Activated CD4-positive, alpha-beta memory T cell treated with anti-CD3 and anti-CD28 coated beads, Interleukin-2, amount 10 ng/mL, durations not matched to agents 7 days and 5 days (primary cell): ENCODE data around the gene TMEM255A. TPM values are rescaled to one million over a fixed set of nuclear protein-coding genes. Genes with fewer than 3 reads are reported as not detected.
A peak's percentile ranks its signal among the peaks of the same experiment; 100 is the strongest.
"Not testable (repeated sequence)": the region's sequence is repeated elsewhere in the genome, so short reads cannot be mapped to it uniquely, and the experiment has no call there.

Experiments
- CTCF ChIA-PET: fragments of 350-600 bp; sonication (Branson Sonifier 250); formaldehyde crosslinking; loops from one replicate; lab custom pipeline; 2021; ENCODE audit warnings: antibody characterized with exemption, inconsistent platforms; lab: Charles Lee
- POLR2A ChIA-PET: fragments of 350-600 bp; sonication (Branson Sonifier 250); formaldehyde crosslinking; loops from one replicate; lab custom pipeline; 2021; ENCODE audit warnings: antibody characterized with exemption; lab: Charles Lee
- DNase-seq: peaks from one replicate; pipeline ENCODE4 v3.0.0-alpha.2; 2020
- H3K27ac Mint-ChIP-seq: one replicate; pipeline ENCODE4 v1.8.0; 2021; ENCODE audit warnings: mild to moderate bottlenecking, mixed read lengths
- H3K27me3 Mint-ChIP-seq: one replicate; pipeline ENCODE4 v1.8.0; 2021; ENCODE audit warnings: mixed read lengths
- H3K36me3 Mint-ChIP-seq: one replicate; pipeline ENCODE4 v1.8.0; 2021; ENCODE audit warnings: low read depth, mixed read lengths
- H3K4me1 Mint-ChIP-seq: one replicate; pipeline ENCODE4 v1.8.0; 2021; ENCODE audit warnings: mixed read lengths
- H3K4me3 Mint-ChIP-seq: one replicate; pipeline ENCODE4 v1.8.0; 2021; ENCODE audit warnings: mild to moderate bottlenecking, mixed read lengths
- H3K9me3 Mint-ChIP-seq: one replicate; pipeline ENCODE4 v1.8.0; 2021; ENCODE audit warnings: mixed read lengths
- total RNA-seq, 2 experiments: library from RNA; stranded (reverse); gene quantifications; one replicate each; pipeline ENCODE4 v1.2.3, GENCODE V29; 2021

Gene TMEM255A
- not detected for total RNA-seq

DNA sequence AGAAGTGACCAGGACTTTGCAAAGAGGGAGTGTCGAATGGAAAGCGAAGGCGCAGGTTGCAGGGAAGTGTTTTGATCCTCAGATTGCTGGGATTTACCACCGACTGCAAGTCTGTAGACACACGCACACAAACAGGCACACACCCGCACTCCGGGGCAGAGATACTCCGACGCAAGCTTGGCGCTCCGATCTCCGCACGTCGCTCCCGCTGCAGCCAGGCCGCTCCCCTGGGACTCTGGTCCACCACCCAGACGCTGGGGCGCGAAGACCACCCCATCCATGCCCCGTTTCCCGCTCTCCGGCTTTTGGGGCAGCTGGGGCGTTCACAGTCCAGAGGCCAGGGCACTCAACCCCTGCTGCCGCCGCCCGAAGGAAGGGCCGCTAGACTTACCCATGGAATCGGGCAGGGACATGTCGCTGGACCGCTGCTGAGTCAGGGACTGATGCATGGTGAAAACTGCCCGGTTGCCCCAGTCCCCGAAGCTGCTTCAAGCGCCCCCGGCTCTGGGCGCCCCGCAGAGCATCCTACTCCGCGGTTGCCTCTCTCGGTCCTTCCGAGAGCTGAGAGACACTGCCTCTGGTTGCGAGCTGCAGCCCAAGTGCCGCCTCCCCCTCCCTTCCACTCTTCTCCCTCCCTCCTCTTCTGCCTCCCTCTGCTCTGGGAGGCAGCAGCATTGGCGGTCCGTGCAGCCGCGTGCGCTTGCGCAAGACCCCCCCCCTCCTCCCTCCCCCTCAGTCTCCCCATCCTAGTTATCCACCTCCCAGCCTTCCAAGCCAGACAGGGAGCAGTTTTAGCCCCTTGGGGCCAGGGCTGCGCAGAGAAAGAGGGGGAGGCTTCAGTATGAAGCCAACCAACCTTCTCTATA is at the start of gene TMEM255A:
Gene TMEM255A, minus strand, starts transcription at position 601 of the 866 bp plus-strand sequence. Its CDS starts 152 bp downstream, at position 449.
- Mint-ChIP-seq H3K4me1 (peaks cover 35% of the 10 kb centered on the region), H3K9me3 (no peaks in the 10 kb centered on the region), H3K36me3 (peaks cover 4% of the 10 kb centered on the region), H3K27ac (no peak within 1 kb of the TSS), H3K4me3 (peak within 1 kb of the TSS; percentile 71), H3K27me3 (peaks cover 59% of the 10 kb centered on the region)
- ChIA-PET CTCF (interaction anchor here (1.0 kb wide), 1 partner anchor 12 kb away, joined by 3 read pairs; no protein-coding TSS in a partner anchor), POLR2A (interaction anchor here (0.8 to 3.0 kb wide), 3 partner anchors 10 to 97 kb away, joined by 3 to 16 read pairs (median 4); partner anchors contain the start of gene ZBTB33)
- no peak for DNase-seq

- no peak overlapping the region for H3K27ac Mint-ChIP-seq
- H3K9me3 Mint-ChIP-seq, result no peaks in the 10 kb centered on the region
- no peaks in the 10 kb centered on the region for H3K4me1 Mint-ChIP-seq
- H3K36me3 Mint-ChIP-seq, result no peaks in the 10 kb centered on the region
- no peaks in the 10 kb centered on the region for H3K27me3 Mint-ChIP-seq
- H3K4me3 Mint-ChIP-seq, result no peak overlapping the region
- no peak for DNase-seq
- ChIA-PET CTCF (no interaction called here), POLR2A (no interaction called here)
These were observed 47.6 kb upstream of the TMEM255A start for GRCh38 chrX:120358737-120359456.

- Mint-ChIP-seq H3K9me3 (no peaks in the 10 kb centered on the region), H3K27me3 (no peaks in the 10 kb centered on the region), H3K36me3 (no peaks in the 10 kb centered on the region), H3K4me3 (no peak overlapping the region), H3K27ac (no peak overlapping the region), H3K4me1 (no peaks in the 10 kb centered on the region)
- POLR2A ChIA-PET, result no interaction called here
- no peak for DNase-seq
- CTCF ChIA-PET, result no interaction called here
These were observed 45.9 kb upstream of the TMEM255A start for GRCh38 chrX:120357186-120357585.

- ChIA-PET POLR2A (no interaction called here), CTCF (no interaction called here)
- H3K27ac Mint-ChIP-seq, result no peak overlapping the region
- H3K36me3 Mint-ChIP-seq, result no peaks in the 10 kb centered on the region
- H3K9me3 Mint-ChIP-seq, result no peaks in the 10 kb centered on the region
- no peaks in the 10 kb centered on the region for H3K4me1 Mint-ChIP-seq
- H3K27me3 Mint-ChIP-seq, result no peaks in the 10 kb centered on the region
- no peak for DNase-seq
- H3K4me3 Mint-ChIP-seq, result no peak overlapping the region
These were observed 44.8 kb upstream of the TMEM255A start for GRCh38 chrX:120356084-120356483.

- no peak for DNase-seq
- POLR2A ChIA-PET, result no interaction called here
- Mint-ChIP-seq H3K4me1 (no peaks in the 10 kb centered on the region), H3K9me3 (peaks cover 2% of the 10 kb centered on the region), H3K27me3 (no peaks in the 10 kb centered on the region), H3K4me3 (no peak overlapping the region), H3K36me3 (no peaks in the 10 kb centered on the region), H3K27ac (no peak overlapping the region)
- CTCF ChIA-PET, result no interaction called here
These were observed 39.3 kb upstream of the TMEM255A start for GRCh38 chrX:120350450-120351138.

- H3K36me3 Mint-ChIP-seq, H3K9me3 Mint-ChIP-seq, H3K27me3 Mint-ChIP-seq, CTCF ChIA-PET, DNase-seq, H3K27ac Mint-ChIP-seq, H3K4me1 Mint-ChIP-seq, H3K4me3 Mint-ChIP-seq, POLR2A ChIA-PET: not testable (repeated sequence)
These were observed 33.3 kb upstream of the TMEM255A start for GRCh38 chrX:120344566-120344965.

- ChIA-PET CTCF (no interaction called here), POLR2A (no interaction called here)
- Mint-ChIP-seq H3K27me3 (no peaks in the 10 kb centered on the region), H3K27ac (no peak overlapping the region), H3K36me3 (no peaks in the 10 kb centered on the region), H3K4me3 (no peak overlapping the region), H3K9me3 (peaks cover 3% of the 10 kb centered on the region), H3K4me1 (no peaks in the 10 kb centered on the region)
- no peak for DNase-seq
These were observed 25.6 kb upstream of the TMEM255A start for GRCh38 chrX:120336899-120337298.

GRCh38 chrX:120335289-120335688 is 24.0 kb upstream of the TMEM255A start:
- no peak overlapping the region for H3K27ac Mint-ChIP-seq

GRCh38 chrX:120334603-120335002 is 23.3 kb upstream of the TMEM255A start:
- CTCF ChIA-PET, result no interaction called here
- Mint-ChIP-seq H3K36me3 (no peaks in the 10 kb centered on the region), H3K4me3 (no peak overlapping the region), H3K27me3 (no peaks in the 10 kb centered on the region), H3K4me1 (no peaks in the 10 kb centered on the region), H3K27ac (no peak overlapping the region), H3K9me3 (peaks cover 3% of the 10 kb centered on the region)
- POLR2A ChIA-PET, result no interaction called here
- DNase-seq, result no peak

More at GRCh38 chrX:120335289-120335688, 24.0 kb upstream of the TMEM255A start:
- POLR2A ChIA-PET, result no interaction called here
- H3K9me3 Mint-ChIP-seq, result peaks cover 3% of the 10 kb centered on the region
- H3K36me3 Mint-ChIP-seq, result no peaks in the 10 kb centered on the region
- no peaks in the 10 kb centered on the region for H3K4me1 Mint-ChIP-seq
- H3K4me3 Mint-ChIP-seq, result no peak overlapping the region
- DNase-seq, result no peak
- CTCF ChIA-PET, result no interaction called here
- no peaks in the 10 kb centered on the region for H3K27me3 Mint-ChIP-seq

DNA sequence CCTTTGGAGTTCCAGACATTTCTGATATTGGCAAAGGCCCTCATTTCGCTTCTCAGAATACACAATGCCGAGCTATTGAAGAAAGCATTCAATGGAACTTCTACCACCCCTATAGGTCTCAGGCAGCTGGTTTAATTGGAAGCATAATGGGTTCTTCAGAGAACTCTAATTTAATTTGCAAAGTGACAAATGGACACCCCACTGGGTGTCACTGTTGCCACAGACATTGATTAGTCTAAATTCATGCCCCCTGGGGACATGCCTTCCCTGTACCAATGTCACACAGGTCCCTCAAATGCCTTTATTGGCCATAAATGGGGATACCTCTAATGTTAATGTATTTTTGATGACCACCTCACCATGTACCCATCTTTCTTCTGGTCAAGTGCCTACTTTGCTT is 22.9 kb upstream of the TMEM255A start:
- H3K36me3 Mint-ChIP-seq, result no peaks in the 10 kb centered on the region
- POLR2A ChIA-PET, result no interaction called here
- peaks cover 3% of the 10 kb centered on the region for H3K9me3 Mint-ChIP-seq
- H3K4me1 Mint-ChIP-seq, result no peaks in the 10 kb centered on the region
- CTCF ChIA-PET, result no interaction called here
- no peaks in the 10 kb centered on the region for H3K27me3 Mint-ChIP-seq
- no peak overlapping the region for H3K4me3 Mint-ChIP-seq
- no peak overlapping the region for H3K27ac Mint-ChIP-seq
- no peak for DNase-seq

GRCh38 chrX:120332394-120332793 is 21.1 kb upstream of the TMEM255A start:
- Mint-ChIP-seq H3K4me3 (no peak overlapping the region), H3K36me3 (no peaks in the 10 kb centered on the region), H3K27me3 (no peaks in the 10 kb centered on the region), H3K9me3 (no peaks in the 10 kb centered on the region), H3K27ac (no peak overlapping the region), H3K4me1 (no peaks in the 10 kb centered on the region)
- ChIA-PET CTCF (no interaction called here), POLR2A (no interaction called here)
- no peak for DNase-seq

GRCh38 chrX:120331116-120331515 is 19.9 kb upstream of the TMEM255A start:
- H3K27ac Mint-ChIP-seq, result no peak overlapping the region
- CTCF ChIA-PET, result no interaction called here
- DNase-seq, result no peak
- POLR2A ChIA-PET, result no interaction called here
- peaks cover 3% of the 10 kb centered on the region for H3K27me3 Mint-ChIP-seq
- H3K4me3 Mint-ChIP-seq, result no peak overlapping the region
- H3K9me3 Mint-ChIP-seq, result no peaks in the 10 kb centered on the region
- no peaks in the 10 kb centered on the region for H3K36me3 Mint-ChIP-seq
- no peaks in the 10 kb centered on the region for H3K4me1 Mint-ChIP-seq
